Stimulated activated naive CD8-positive, alpha-beta T cell treated with anti-CD3 and anti-CD28 coated beads, Interleukin-15, Interleukin-2, amounts not matched to agents 100 U/mL and 50 U/mL, for 24 hours (primary cell): ENCODE results near the gene PIP5KL1.

Experiments
- ATAC-seq: fragments of 150-1000 bp; cut with Tn5 transposase; one replicate; pipeline ENCODE4 v1.10.0; 2021
- DNase-seq: peaks from one replicate; pipeline ENCODE4 v3.0.0; 2021

Gene PIP5KL1

DNA sequence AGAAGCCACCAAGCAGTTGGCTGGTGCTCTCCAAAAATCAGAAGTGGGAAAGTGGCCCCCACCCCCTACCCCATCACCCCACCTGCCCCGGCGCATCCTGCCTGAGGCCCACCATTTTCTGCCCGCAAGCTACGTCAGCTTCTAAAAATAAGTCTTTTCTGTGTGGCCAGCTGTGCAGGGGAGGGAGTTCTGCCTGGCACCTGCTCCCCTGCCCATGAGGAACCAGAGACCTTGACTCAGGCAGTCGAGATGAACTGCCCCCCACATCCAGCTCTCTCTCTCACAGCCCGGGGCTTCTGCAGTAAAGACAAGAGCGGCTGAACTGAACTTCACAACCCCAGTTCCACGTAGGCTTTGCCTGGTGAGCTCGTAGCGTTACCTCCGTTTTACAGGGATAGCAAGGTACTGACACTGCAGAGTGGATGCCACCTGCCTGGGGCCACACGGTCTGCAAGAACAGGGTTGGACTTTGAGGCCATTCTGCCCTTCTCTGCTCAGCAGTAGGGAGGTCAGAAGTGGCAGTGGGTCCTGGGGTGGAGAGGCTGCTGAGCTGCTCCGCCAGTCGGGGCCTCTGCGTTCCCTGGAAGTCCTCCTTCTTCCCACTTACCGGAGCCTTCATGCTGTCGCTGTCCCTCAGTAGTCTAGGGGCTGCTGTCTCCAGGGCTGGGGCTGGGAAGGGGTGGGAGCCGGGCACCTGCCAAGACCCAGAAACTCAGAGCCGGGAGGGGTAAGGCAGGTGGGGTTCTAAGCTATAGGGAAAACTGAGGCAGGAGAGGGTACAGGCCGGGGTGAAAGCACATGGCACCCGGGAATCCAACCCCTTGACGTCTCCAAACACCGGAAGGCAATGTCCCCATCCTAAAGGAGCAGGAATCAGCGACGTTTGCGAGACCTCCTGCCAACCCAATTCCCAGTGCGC is 14.5 kb downstream of the PIP5KL1 start:
- peak; percentile 4 for ATAC-seq
- peak; percentile 68 for DNase-seq

DNA sequence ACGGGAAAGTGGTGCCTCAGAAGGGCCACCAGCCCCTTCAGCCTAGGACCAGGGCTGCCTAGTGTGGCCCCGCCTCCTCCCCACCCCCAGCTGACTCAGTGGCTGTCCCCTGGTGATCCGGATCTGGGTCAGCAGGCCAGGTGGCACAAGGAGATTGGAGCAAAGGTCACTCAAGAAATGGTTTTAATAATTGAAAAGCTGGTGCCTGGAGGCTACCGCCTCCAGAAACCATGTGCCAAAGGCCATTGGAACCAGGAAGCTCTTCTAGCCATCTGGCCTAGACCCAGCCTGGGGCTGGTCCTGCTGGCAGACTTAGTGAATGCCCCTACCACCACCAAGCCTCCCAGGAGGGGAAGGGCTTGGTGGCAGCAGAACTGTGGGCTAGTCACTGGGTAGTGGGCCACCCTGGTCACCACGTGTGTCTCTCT is 15.2 kb downstream of the PIP5KL1 start:
- ATAC-seq, result no peak
- no peak for DNase-seq

- no peak for DNase-seq
- no peak for ATAC-seq
These were observed 16.9 kb downstream of the PIP5KL1 start for GRCh38 chr9:127913682-127914081.

DNA sequence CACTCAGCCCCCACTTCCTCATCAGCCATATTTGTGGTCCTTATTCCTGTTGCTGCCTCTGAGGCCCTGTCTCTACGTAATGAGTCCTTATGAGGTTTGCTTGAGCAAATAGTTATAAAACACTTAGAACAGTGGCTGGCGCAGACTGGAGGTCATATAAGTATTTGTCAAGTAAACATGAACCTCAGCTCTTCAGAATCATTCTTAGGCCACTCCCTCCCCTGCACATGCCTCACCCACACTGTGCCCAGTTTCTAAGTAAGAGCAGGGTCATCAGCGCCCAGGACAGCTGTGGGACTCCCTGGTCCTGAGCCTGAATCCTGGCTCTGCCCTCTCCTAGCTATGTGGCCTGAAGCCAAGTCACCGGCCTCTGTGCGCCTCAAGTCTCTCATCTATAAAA is 17.7 kb downstream of the PIP5KL1 start:
- ATAC-seq, result no peak
- no peak for DNase-seq

DNA sequence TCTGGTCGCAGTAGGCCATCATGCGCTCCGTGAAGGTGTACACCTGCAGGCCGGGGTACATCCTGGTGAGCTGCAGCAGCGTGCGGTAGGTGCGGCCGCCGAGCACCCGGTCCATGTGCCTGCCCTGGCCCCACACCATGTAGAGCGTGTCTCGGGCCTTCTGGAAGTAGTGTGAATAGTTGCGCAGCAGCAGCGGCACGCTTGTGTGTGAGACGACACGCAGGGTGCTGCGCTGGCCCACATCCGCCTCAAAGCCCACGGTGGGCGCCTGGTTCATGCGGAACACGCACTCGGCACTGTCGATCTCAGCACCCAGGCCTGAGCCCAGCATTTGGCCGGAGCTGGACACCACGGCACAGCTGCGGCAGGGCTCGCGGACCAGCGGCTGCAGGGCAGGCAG is 18.3 kb downstream of the PIP5KL1 start:
- ATAC-seq, result no peak

GRCh38 chr9:127910613-127911205 is 19.9 kb downstream of the PIP5KL1 start:
- no peak for DNase-seq
- no peak for ATAC-seq

More for the DNA sequence above, 18.3 kb downstream of the PIP5KL1 start:
- no peak for DNase-seq

DNA sequence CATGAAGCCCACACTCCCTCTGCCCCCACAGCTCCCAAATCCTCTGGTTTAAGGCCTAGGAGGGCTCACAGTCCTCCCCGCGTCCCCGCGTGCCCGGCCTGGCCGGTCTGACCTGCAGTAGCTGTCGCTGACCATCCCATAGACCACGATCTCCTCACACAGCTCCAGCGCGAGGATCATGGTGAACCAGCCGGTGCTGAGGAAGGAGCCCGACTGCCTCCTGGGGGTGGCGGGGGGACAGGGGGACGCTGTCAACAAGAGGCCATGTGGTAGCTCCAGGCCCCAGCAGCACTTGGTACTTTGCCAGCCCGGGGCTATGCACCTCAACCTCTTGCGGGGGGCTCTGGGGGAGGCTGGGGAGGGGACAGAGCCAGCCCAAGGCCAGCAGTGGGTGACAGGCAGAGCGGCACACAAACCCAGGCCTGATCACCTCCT is 20.7 kb downstream of the PIP5KL1 start:
- no peak for ATAC-seq
- DNase-seq, result no peak

DNA sequence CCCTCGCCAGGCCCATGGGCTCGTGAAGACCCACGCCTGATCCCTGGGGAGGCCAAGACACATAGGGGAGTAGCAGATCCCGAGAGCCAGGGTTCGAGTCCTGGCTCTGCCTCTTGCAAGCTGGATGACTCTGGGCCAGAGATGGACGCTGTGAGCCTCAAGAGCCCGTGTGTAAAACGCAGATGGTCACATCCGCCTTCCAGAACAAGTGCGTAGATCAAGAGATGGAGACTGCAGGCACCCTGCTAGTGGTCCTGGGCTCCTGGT is 22.0 kb downstream of the PIP5KL1 start:
- DNase-seq, result no peak
- no peak for ATAC-seq

DNA sequence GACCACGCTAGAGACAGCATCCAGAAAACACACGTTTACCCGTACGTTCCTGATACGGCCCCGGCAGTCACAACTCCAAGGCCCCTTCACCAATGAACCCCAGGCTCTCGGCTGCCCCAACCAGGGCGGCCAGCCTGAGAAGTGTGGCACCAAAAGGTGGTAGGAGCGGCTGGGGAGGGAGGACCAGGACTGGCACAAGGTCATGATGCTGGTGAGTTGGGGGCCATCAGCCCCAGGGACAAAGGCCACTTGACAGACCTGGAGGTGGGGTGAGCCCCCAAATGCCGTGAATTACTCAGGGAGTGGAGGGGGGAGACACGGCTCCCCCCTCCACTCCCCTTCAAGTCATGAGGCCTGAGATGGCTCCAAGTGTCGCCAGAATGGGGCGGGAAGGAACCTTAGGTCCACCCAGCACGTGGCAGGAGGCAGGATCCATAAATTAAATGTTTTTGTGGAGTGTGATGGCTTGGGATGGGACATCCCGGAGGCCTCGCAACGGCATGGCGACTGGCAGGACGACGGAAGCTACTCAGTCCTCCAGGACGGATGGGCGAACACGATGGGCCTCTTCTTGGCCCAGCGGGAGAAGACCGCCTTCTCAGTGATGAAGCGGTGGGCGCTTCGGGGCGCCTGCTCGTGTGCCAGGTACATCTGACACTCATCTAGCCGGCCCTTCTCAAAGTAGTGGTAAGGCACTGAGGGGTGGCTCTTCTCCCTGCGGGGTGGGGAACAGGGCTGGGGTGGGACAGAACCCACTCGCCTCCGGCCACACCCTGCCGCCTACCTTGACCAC is 22.5 kb downstream of the PIP5KL1 start:
- DNase-seq, result no peak
- no peak for ATAC-seq

GRCh38 chr9:127905788-127906191 is 24.8 kb downstream of the PIP5KL1 start:
- DNase-seq, result peak; percentile 66

GRCh38 chr9:127905004-127905728 is 25.4 kb downstream of the PIP5KL1 start:
- ATAC-seq, result peak; percentile 65
- peak; percentile 66 for DNase-seq

More at GRCh38 chr9:127905788-127906191, 24.8 kb downstream of the PIP5KL1 start:
- ATAC-seq, result peak; percentile 38

- DNase-seq, result peak; percentile 31
- no peak for ATAC-seq
These were observed 26.0 kb downstream of the PIP5KL1 start for GRCh38 chr9:127904561-127905003.

DNA sequence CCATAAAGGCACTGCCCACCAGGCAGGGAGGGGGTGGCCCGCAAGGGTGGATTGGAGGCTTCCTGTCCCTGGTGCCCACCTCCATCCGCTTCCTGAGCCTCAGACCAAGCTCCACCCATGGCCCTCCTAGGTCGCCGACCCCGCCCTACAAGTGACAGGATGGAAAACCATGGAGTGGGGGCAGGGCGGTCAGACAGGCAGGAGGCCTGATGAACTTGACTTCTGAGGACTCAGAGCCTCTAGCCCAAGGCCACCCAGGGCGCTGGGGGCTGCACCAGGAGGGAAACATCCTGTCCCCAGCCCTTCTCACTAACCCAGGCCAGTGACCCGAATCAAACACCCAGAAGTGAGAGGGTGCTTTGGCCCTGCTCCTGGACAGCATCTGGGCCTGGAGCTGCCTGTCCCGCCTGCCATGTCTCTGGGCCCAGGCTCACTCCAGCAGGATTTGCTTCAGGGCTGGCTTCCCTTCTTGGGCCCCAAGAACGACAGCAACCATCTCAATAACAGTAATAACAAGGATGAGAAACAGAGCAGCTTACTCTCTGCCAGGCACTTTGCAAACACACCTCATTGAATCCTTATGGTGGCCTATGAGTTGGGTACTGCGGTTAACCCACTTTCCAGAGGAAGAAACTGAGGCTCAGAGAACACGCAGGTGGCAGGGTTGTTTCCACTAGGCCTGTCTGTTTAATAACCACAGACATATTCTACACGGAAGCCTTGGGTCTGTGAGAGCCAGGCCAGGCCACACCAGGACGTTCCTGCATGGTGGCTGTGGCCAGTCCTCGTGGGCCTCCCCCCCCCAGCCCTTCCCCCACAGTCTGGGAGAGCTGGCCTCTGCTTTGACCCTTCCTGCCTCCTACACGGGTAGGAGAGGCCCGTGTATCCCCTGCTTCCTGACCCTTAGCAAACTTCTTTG is 26.8 kb downstream of the PIP5KL1 start:
- ATAC-seq (peak; percentile 60), DNase-seq (peak; percentile 96)

GRCh38 chr9:127899128-127899943 is 31.2 kb downstream of the PIP5KL1 start, which contains the start of gene ST6GALNAC6:
Gene ST6GALNAC6 (minus strand): TSS chr9:127899603. CDS start chr9:127897981, 1,622 bp downstream.
- peak; percentile 77 for ATAC-seq
- DNase-seq, result peak; percentile 87

- DNase-seq (peak; percentile 52), ATAC-seq (peak; percentile 7)
These were observed 32.0 kb downstream of the PIP5KL1 start for GRCh38 chr9:127898433-127899127.

DNA sequence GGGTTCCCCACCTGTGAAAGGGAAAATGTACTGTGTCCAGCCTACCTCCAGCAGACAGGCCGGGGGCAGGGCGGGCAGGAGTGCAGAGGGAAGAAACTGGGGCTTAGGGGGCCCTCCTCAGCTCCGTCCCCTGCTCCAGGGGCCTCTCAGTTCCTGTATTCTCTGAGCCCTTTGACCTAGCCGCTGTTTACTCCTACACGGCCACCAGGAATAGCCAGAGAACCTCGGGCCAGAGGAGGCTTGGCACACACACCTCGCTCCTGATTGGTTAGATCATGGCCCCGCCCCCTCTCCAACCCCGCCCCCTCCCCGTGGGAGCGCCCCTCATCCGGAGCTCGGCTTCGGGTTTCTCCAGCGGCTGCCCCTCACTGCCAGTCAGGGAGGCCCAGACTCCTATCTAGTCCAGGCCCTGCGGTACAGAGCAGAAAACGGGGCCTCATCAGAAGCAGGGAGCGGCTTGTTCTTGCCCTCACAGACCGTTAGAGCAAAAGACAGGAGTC is 33.3 kb downstream of the PIP5KL1 start:
- peak; percentile 62 for DNase-seq

DNA sequence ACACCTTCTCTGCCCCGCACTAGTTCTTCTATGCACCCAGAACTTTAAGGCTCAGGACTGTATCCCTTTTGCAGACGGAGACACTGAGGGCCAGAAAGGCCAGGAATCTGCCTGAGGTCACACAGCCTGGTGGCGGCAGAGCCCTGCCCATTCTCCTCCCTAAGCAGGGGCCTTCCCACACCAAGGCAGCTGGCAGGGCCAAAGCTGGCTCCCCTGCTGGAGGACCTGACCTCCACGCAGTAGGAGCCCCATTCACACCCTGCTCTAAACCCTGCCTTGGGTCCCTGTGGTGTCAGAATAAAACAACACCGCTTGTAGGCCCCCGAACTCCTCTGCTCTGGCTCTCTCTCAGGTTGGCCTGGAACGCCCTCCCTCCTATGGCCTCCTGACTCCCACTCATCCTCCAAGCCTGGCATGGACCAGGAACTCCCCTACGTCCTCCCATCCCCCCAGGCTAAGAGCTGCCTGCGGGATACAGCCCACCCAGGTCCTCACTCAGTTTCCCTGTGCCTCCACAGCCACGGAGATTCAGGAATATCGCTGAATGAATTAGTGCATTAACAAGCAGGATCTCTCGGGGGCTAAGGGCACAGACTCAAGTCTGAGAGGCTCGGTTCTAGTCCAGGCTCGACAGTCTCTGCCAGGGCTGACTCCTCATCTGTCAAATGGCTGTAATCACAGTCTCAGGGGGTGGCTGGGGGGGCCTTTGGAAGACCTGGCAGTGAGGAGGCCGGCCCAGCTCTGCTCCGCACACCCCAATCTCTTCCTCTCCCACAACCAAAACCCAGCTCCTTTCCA is 34.0 kb downstream of the PIP5KL1 start:
- ATAC-seq (no peak), DNase-seq (no peak)

More for the DNA sequence above, 33.3 kb downstream of the PIP5KL1 start:
- no peak for ATAC-seq

DNA sequence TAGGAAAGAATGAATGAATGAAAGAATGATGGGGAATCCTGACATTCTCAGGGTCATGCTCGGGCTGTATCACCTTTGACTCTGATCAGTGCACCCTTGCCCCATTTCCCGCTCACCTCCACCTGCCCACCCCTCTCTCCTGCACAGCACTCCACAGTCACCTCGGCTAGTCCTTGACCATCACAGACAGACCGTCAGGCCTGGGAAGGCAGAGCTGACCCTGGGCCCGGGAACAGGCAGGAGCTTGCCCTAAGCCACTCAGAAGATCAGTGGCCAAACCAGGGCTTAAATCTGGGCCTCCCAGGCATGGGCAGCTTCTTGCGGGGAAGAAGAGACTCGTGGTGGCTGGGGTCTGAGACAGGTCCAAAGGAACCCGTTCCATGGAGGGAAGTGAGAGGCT is 34.8 kb downstream of the PIP5KL1 start:
- DNase-seq, result no peak
- ATAC-seq, result no peak
